Fibroblast of lung (primary cell): ENCODE measurements around the gene SULT1C4. TPM values are rescaled to one million over a fixed set of nuclear protein-coding genes. Genes with fewer than 3 reads are reported as not detected.

Experiments used
- DNase-seq, 2 donors: peaks; one replicate each; pipeline versions ENCODE4 v3.0.0 to v3.0.0-alpha.2; 2010; ENCODE audit warnings: low read depth in 2 of 2
- H2AFZ ChIP-seq: 2 replicates; pipeline ENCODE4 v1.5.1; 2012; ENCODE audit warnings: low read length, control low read depth, inconsistent platforms
- H3K27ac ChIP-seq: 2 replicates; pipeline ENCODE4 v1.5.1; 2011; ENCODE audit warnings: low read length, control low read depth; ENCODE audit not compliant: insufficient read depth
- H3K27me3 ChIP-seq: 2 replicates; pipeline ENCODE4 v1.5.1; 2011; ENCODE audit warnings: mild to moderate bottlenecking, low read length; ENCODE audit not compliant: control insufficient read depth, insufficient read depth
- H3K36me3 ChIP-seq: 2 replicates; pipeline ENCODE4 v1.5.1; 2011; ENCODE audit warnings: low read length; ENCODE audit not compliant: control insufficient read depth, insufficient read depth
- H3K4me1 ChIP-seq: 2 replicates; pipeline ENCODE4 v1.5.1; 2011; ENCODE audit warnings: low read length; ENCODE audit not compliant: control insufficient read depth, insufficient read depth; ENCODE audit errors: extremely low read depth
- H3K4me2 ChIP-seq: 2 replicates; pipeline ENCODE4 v1.5.1; 2011; ENCODE audit warnings: low read length, control low read depth; ENCODE audit not compliant: insufficient read depth; ENCODE audit errors: extremely low read depth
- H3K4me3 ChIP-seq, 4 experiments: fragments of 200-600 bp in 1 of 4; sonication (generic) in 1 of 4; replicated peaks in 1 of 4; 2 replicates each; pipeline ENCODE4 v1.5.1; 2011 to 2016; ENCODE audit warnings: low read length in 4 of 4, low read depth in 3 of 4, mild to moderate bottlenecking in 3 of 4, control low read depth in 2 of 4, inconsistent platforms in 1 of 4, mixed read lengths in 1 of 4; ENCODE audit not compliant: insufficient read depth in 1 of 4; ENCODE audit errors: control extremely low read depth in 1 of 4
- H3K79me2 ChIP-seq: 2 replicates; pipeline ENCODE4 v1.5.1; 2012; ENCODE audit warnings: mild to moderate bottlenecking, low read length, inconsistent platforms; ENCODE audit not compliant: control insufficient read depth, insufficient read depth
- H3K9ac ChIP-seq: 2 replicates; pipeline ENCODE4 v1.5.1; 2011; ENCODE audit warnings: mild to moderate bottlenecking, low read length, control low read depth; ENCODE audit not compliant: insufficient read depth
- H3K9me3 ChIP-seq: 2 replicates; pipeline ENCODE4 v1.5.1; 2012; ENCODE audit warnings: low read depth, low read length; ENCODE audit not compliant: control insufficient read depth, insufficient read depth
- H4K20me1 ChIP-seq: 2 replicates; pipeline ENCODE4 v1.5.1; 2011; ENCODE audit warnings: low read length; ENCODE audit not compliant: control insufficient read depth, insufficient read depth; ENCODE audit errors: extremely low read depth
- EZH2 ChIP-seq: IDR thresholded peaks from 2 replicates; pipeline ENCODE4 v1.5.1; 2012; ENCODE audit warnings: low read length, control low read depth, mild to moderate bottlenecking; ENCODE audit errors: missing control alignments
- polyA plus RNA-seq, 2 donors: library from polyadenylated mRNA; depleted of rRNA in 1 of 2; stranded (reverse) in 1 of 2; unstranded in 1 of 2; fragments of >200 nt; gene quantifications; 2 replicates each; pipeline ENCODE4 v1.2.1, GENCODE V29; 2011 to 2012; ENCODE audit warnings: missing spikeins in 1 of 2
- total RNA-seq: library from RNA; depleted of rRNA; stranded (reverse); fragments of >200 nt; gene quantifications from 2 replicates; pipeline ENCODE4 v1.2.1, GENCODE V29; 2014
- TF ChIP-seq, protein P1 (sequence below), 2 donors: IDR thresholded peaks in 1 of 2; conservative IDR thresholded peaks in 1 of 2; 1 replicate in 1 of 2; 2 replicates in 1 of 2; pipeline ENCODE4 v1.5.1; 2011 to 2012; ENCODE audit warnings: low read length in 2 of 2, control low read depth in 1 of 2, inconsistent platforms in 1 of 2, low read depth in 1 of 2, mild to moderate bottlenecking in 1 of 2

The SULT1C4 gene
- total and polyA plus RNA-seq, 2 donors (not counting 1 experiment from before 2014, with no cell fraction given): 0.14 to 0.50 TPM

DNA sequence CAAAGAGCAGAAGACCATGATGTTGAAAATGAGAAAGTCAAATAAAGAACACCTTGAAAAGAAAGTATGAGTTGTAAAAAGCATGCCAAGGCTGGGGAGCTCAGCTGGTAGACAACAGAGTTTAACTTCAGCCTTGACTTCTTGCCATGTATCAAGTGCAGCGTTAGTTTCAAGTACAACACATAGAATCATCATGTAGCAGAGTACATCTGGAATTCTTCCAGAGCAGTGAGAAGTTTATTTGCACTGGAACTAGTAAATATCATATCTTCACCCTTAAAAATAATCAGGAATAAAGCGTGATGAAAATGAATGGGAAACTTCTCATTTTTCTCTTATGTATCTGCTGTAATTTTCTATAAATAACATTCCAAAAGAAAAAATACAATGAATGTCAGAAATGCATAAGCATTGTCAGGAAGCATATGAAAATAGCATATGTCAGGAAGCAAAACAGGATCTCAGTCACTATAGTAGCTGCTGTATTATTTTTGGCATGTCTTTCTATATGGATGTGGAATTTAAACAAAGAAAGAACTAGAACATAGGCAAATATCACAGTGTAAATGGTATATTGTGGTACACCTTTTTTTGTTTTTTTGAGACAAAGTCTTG lies 10.1 kb upstream of the SULT1C4 start:
- H3K27me3 ChIP-seq: no peaks in the 10 kb centered on the region
- DNase-seq: peak in 1 of 2 donors; percentile 38
- TF ChIP-seq EZH2: no peak
- TF ChIP-seq, protein P1, sequence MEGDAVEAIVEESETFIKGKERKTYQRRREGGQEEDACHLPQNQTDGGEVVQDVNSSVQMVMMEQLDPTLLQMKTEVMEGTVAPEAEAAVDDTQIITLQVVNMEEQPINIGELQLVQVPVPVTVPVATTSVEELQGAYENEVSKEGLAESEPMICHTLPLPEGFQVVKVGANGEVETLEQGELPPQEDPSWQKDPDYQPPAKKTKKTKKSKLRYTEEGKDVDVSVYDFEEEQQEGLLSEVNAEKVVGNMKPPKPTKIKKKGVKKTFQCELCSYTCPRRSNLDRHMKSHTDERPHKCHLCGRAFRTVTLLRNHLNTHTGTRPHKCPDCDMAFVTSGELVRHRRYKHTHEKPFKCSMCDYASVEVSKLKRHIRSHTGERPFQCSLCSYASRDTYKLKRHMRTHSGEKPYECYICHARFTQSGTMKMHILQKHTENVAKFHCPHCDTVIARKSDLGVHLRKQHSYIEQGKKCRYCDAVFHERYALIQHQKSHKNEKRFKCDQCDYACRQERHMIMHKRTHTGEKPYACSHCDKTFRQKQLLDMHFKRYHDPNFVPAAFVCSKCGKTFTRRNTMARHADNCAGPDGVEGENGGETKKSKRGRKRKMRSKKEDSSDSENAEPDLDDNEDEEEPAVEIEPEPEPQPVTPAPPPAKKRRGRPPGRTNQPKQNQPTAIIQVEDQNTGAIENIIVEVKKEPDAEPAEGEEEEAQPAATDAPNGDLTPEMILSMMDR (conservative IDR thresholded peaks at IDR 0.05 in 1 of 2, IDR thresholded peaks at IDR 0.05 in 1 of 2; ENCODE audit: low read depth in 1 of 2, low read length in 2 of 2): no peak
- H3K27ac ChIP-seq: no peak overlapping the region
- no peaks in the 10 kb centered on the region for H3K36me3 ChIP-seq
- no peaks in the 10 kb centered on the region for H4K20me1 ChIP-seq
- no peak overlapping the region for H2AFZ ChIP-seq
- H3K4me1 ChIP-seq: peaks cover under 1% of the 10 kb centered on the region
- H3K4me2 ChIP-seq: no peak overlapping the region
- no peaks in the 10 kb centered on the region for H3K9me3 ChIP-seq
- H3K9ac ChIP-seq: no peak overlapping the region
- H3K4me3 ChIP-seq: no peak overlapping the region
- H3K79me2 ChIP-seq: no peaks in the 10 kb centered on the region

DNA sequence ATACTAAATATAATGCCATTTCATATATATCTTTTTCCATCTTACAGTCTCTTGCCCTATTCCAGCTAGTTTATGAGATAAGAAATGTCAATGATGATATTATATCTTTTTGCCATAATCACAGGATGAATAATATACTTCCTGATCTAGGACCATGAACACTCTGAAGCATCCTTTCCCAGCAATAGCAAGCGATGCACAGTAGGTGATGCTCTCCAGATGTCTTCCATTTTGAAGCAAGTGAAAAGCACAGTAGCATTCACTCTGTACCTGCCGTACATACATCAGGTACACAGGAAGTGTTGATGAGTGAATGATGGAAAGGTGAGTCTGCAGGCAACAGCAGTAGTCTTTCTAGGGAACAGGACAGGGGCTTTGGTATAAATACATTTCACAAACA lies 8.6 kb upstream of the SULT1C4 start:
- H3K4me3 ChIP-seq: no peak overlapping the region
- no peak overlapping the region for H3K9ac ChIP-seq
- H3K79me2 ChIP-seq: no peaks in the 10 kb centered on the region
- H3K27ac ChIP-seq: no peak overlapping the region
- TF ChIP-seq, protein P1 (conservative IDR thresholded peaks at IDR 0.05 in 1 of 2, IDR thresholded peaks at IDR 0.05 in 1 of 2; ENCODE audit: low read depth in 1 of 2, low read length in 2 of 2): no peak
- no peak for TF ChIP-seq EZH2
- H4K20me1 ChIP-seq: no peaks in the 10 kb centered on the region
- DNase-seq: no peak
- no peak overlapping the region for H2AFZ ChIP-seq
- no peaks in the 10 kb centered on the region for H3K4me1 ChIP-seq
- no peaks in the 10 kb centered on the region for H3K36me3 ChIP-seq
- no peak overlapping the region for H3K4me2 ChIP-seq
- no peaks in the 10 kb centered on the region for H3K9me3 ChIP-seq
- H3K27me3 ChIP-seq: no peaks in the 10 kb centered on the region

DNA sequence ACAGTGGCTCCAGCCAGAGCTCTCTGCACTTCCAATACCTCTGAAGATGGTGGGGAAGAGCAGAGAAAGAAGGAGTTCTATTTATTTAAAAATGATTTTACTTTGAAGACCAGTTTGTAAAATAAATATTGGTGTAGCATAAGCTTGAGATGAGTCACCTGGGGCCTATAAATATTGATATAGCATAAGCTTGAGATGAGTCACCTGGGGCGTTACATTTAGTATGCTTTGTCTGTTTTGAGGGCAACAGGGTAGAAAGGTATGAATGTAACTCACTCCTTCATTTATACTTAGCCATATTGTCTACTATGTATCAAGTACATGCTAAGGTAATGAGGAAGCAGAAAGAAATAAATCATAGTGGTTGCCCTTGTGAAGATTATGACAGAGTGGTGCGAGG lies 7.7 kb upstream of the SULT1C4 start:
- no peak for TF ChIP-seq EZH2
- TF ChIP-seq, protein P1 (conservative IDR thresholded peaks at IDR 0.05 in 1 of 2, IDR thresholded peaks at IDR 0.05 in 1 of 2; ENCODE audit: low read depth in 1 of 2, low read length in 2 of 2): no peak
- no peak overlapping the region for H2AFZ ChIP-seq
- no peak overlapping the region for H3K9ac ChIP-seq
- H3K36me3 ChIP-seq: no peaks in the 10 kb centered on the region
- no peaks in the 10 kb centered on the region for H3K79me2 ChIP-seq
- no peaks in the 10 kb centered on the region for H3K4me1 ChIP-seq
- no peaks in the 10 kb centered on the region for H4K20me1 ChIP-seq
- H3K9me3 ChIP-seq: no peaks in the 10 kb centered on the region
- no peaks in the 10 kb centered on the region for H3K27me3 ChIP-seq
- H3K4me3 ChIP-seq: no peak overlapping the region
- no peak overlapping the region for H3K4me2 ChIP-seq
- no peak overlapping the region for H3K27ac ChIP-seq
- peak in 1 of 2 donors; percentile 22 for DNase-seq
